Activated CD4-positive, CD25-positive, alpha-beta regulatory T cell treated with anti-CD3 and anti-CD28 coated beads, Interleukin-2, amount 50 U/mL, for 72 hours (primary cell): ENCODE results near the gene GRXCR1.

Experiments used
- DNase-seq: peaks from one replicate; pipeline ENCODE4 v3.0.0; 2021

The GRXCR1 gene

DNA sequence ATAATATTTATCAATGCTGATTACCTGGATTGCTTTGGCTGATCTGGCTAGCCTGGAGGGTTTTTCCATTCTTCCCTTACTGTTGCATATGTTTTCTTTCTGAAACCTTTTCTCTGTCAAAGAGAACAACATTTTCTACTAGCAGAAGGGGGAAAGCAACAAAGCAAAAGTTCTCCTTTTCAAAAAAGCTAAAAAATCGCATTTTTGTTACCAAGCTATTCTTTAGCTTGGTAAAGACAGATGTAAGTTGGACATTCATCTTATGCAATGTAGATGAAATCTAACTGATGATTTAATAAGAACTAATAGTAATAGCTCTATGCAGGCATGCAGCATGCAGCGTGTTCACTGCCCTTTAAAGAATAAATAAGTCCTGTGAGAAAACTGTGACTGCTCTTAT is at the start of gene GRXCR1:
Gene GRXCR1, plus strand, starts transcription at position 301 of the 400 bp plus-strand sequence. CDS start 554 bp downstream, outside the sequence.
- DNase-seq, result no peak

- DNase-seq, result no peak
Measured at GRCh38 chr4:42843694-42844093, 48.8 kb upstream of the GRXCR1 start.

DNA sequence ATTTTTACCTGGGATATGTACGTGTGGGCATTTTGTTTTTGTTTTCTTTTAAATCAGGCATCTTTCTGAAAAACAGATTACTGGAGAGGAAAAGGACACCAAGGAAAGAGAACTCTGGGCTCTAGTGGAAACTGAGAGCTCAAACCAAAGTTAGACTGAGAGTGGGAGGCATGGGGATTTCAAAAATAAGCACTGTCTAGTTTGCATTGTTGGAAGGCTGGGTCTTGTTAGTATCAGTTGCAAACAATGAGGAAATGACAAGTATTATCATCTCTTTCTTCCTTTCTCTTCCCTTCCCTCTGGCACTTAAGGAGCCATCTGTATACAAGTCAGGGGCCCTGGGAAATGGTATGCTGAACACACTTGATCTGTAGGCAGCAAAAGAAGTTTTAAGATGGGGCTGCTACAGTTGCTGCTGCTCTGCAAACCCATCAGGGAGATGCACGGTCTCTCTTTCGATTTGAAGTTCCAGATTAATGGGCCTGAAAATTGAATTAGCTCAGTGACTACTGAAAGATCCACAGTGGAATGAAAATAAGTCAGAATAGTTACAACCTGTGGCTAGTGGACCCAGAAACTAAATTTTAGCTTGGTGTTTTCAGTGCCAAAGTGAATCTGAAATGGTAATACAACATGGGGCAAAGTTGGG is 48.0 kb upstream of the GRXCR1 start:
- no peak for DNase-seq

- no peak for DNase-seq
Measured at GRCh38 chr4:42845586-42845985, 46.9 kb upstream of the GRXCR1 start.

DNA sequence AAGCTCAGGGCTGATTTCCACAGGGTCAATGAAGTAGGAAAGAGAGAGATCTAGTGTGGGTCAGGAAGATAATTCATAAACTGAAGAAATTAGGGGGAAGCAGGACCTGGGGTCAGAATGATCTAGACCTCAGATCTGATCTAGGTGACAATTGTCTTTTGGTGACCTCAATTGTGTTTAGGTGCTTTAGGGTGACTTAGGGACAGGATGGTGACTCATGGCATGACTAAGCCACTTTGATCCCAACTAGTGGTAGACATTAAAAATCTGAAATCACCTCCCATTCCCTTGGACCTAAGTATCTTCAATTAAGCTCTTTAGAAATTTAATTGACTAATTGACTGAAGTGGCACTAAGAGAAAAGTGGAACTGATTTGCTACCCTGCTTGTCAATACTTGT is 36.7 kb upstream of the GRXCR1 start:
- DNase-seq, result no peak

DNA sequence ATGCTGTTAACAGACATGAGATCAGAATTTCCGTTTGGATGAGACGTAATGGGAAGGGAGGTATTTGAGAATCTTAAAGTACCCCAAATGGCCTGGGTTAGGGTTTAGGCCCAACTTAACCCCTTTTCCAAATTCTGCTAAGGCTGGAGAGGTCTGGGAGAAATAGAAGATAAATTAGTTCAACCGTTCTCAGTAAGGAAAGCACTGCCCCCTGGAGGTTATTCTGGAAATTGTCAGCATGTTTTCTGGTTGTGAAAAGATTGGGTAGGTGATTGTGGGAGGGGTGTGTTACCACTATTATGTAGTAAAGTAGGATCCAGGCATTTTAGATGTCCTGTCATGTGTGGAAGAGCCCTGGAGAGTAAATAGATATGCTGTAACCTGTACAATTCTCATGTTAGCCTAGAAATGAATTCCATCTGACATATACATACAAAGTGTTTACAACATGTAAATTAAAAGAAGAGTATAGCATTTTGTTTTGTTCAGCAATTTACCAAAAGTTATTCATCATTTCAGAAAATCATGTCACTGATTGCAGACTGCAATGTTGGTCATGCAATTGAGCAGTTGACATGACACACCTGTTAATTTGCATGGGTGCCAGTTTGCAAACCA is 26.8 kb upstream of the GRXCR1 start:
- no peak for DNase-seq

DNA sequence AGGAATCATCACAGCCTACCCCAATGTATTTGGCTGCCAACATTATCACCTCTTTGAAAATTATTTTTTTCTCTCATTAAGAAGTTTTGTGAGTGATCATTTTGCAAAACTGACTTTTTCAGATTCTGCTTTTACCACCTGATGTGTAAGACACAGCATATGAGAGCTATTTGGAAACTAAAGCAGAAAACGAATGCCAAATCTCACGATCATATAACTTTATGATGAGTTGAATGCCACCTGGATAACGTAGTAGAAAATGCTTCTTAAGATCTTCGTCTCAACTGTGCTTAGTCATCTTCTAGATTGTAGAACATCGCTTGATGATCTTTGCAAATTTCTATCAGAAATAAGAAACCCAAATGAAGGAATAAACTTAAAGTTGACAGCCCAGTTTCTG is 21.3 kb upstream of the GRXCR1 start:
- DNase-seq, result no peak

DNA sequence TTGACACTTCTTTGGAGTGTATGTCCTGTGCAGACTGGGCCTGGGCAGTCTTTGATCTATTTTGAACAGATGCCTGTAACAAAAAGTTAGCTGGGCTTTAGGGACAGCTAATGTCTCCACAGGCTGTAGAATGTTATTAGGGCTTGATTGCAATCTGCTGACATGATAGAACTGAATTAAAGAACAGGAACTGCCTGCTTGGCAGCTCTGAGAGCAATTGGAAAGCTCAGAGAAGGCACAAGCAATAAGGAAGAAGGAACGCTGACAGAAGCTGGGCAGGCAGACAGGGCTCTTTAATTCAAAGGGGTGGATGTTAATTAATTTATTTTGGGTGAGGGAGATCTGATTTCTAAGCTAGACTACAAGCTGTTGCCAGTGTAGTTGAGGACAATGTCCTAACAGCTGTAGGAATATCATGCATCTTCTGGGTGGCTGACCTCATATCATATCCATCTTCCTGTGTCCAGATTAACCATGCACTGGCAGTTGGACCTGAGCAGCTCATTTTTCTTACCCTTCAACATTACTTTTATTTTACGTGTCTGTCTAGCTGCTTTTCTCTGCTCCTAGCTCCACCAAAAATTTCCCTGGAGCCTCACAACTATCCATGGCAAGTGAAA is 20.7 kb upstream of the GRXCR1 start:
- no peak for DNase-seq

DNA sequence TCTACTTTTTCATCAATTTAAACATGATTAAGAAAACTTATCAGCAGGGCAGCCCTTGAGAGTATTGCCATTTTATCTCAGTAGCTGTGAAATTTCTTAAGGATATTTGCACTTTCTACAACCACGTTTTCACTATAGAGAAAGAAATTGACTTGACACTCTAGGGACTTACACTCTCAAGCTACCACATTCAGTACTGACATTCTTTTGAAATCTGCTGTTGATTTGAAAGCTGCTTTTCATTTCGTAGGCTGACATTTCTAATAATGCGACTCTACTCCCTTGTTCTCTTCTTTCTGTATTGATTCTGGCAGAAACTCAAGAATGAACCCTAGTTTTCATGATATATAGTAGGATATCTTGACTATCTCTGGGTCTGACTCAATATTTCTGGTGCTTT is 13.7 kb upstream of the GRXCR1 start:
- no peak for DNase-seq

DNA sequence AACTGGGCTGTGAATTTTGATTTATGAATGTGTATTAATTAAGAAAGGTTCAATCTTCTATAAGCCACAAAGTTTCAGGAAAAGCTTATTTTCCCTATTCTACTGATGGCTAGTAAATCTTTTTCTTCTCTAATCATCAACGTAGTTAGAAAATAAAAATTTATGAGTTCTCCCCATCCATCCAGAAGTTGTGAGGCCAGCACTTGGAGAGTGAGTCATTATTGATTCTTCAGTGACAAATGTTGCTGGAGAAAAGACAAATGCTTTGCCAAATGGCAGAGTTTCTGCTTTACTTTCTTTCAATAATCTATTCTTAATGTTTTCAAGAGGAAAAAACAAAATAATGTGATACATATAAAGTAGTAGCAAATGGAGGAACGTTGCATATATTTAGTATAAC is 11.3 kb upstream of the GRXCR1 start:
- no peak for DNase-seq

GRCh38 chr4:42891644-42892043 is 869 bp upstream of the GRXCR1 start:
- no peak for DNase-seq

- no peak for DNase-seq
Measured at GRCh38 chr4:42895452-42895851, 2.9 kb downstream of the GRXCR1 start.

DNA sequence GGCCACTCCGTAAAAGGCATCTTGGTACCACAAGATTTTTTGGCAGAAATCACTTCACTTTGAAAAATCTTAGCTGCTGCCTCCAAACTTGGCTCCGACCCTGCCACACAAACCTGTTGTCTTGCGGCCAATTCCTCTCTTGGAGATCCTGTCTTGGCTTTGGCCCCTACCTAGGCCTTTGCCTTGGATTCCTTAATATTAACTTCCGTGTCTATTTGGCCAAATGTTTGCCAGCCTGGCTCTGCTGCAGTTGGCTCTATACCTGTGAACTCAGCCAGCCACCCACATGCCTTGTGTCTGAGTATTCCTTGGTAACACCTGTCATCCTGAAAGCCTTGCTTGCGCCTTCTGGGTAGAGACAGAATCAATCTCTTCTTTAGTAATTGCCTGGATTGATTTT is 12.5 kb downstream of the GRXCR1 start:
- no peak for DNase-seq

DNA sequence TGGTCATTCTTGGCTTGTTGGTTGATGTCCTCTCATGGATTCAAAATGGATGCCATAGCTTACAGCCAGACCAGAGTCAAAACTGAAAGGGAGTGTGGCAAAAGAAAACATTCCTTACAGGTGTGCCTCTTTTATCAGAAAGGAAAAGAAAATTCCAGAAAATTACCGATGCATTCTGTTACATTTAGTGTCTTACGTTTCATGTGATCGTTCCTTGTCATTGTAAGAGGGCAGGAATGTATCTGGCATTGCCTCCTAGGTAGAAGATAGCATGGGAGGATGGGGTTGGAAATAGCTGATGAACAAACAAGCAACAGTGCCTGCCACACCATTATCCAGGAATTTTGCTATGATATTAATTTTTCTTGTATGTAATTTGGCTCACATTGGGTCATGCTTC is 13.1 kb downstream of the GRXCR1 start:
- DNase-seq, result no peak

GRCh38 chr4:42906341-42906740 is 13.8 kb downstream of the GRXCR1 start:
- DNase-seq, result no peak

GRCh38 chr4:42906891-42907759 is 14.6 kb downstream of the GRXCR1 start:
- no peak for DNase-seq

GRCh38 chr4:42910459-42910858 is 17.9 kb downstream of the GRXCR1 start:
- DNase-seq, result no peak

GRCh38 chr4:42914937-42915336 is 22.4 kb downstream of the GRXCR1 start:
- DNase-seq, result no peak

DNA sequence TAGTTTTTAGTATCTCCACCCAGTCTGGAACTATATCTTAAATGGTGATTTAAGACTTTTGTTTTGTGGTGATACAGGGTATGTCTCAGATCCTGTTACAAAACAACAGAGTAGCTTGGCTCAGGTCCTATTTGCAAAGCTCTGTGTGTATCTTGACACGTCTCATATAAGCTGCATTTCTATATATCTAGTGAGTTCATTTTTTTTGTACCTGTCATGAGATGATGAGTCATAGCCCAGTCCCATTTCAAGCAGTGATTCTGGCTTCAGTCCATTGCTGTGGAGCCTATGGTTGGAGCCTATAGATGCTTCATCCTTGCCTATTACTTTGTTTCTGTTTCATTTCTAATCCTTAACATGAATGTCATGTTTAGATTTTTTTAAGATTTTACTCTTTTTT is 23.0 kb downstream of the GRXCR1 start:
- DNase-seq, result no peak

- no peak for DNase-seq
Measured at GRCh38 chr4:42917296-42917695, 24.8 kb downstream of the GRXCR1 start.

DNA sequence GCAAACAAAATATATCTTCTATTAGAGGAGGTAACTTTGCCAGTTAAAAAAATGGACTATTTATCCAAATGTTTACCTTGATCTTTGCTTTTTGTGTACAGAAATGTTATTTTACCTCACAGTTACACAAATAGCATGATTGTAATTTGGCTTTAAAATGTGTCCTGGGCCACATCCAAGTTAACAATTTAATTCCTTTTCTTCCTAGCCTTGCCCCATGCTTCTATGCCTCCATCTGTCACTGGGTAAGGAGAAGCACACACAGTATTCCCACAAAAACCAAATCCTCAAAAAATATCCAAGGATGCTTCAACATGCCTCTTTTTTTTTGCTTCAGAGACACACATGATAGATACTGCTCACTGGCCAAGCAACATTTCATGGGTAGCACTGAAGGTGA is 30.9 kb downstream of the GRXCR1 start:
- no peak for DNase-seq

DNA sequence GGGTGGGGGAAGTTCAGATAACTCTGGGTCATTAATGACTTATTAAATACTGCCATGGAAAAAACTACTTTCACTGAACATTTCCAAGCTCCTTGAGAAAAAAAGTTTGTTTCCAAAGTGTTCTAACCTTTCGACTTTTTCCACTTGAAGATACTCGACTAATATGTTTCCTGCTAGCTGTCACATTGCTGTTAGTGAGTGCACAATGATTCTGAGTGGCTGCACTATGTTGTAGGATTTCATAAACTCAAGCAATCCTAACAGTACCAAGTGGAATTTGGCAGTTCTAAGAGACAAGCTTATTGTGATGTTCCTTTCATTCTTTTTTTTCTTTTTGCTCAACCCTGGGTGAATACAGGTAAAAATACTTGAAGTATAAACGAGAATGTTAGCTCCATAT is 33.4 kb downstream of the GRXCR1 start:
- DNase-seq, result no peak

DNA sequence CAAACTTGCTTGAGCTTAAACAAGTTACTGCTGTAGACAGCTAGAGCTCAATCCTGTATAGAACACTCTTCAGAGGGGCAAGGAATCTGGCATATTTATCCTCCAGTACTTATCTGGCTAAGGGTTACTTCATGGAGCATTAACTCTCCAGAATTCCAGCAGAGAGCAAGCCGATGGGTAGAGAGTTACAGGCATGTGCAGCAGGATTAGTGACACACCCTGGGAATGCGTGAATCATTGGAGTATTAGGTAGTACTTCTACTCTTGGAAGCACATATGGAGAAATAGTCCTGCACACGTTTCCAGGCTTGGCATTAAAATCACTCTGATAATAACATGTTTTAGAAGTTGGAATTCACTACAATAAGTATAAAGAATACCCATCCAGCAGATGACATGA is 35.4 kb downstream of the GRXCR1 start:
- DNase-seq, result no peak

DNA sequence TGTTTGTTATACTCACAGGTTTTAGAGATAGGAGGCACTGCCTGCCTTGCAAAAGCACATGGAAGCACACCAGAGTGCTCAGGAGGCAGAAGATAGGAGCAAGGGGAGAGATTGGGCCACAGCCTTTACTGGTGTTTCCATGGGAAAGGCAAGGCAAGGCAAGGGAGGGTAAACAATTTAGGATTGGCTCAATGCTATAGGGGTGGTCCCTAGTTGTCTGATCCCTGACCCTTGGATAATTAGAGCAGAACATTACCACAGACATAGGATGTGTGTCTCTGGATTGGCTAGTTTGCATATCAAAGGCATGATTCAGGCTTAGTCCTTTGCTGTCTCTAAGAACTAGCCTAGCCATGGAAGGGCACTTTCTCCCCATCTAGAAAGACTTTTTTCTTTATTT is 36.1 kb downstream of the GRXCR1 start:
- DNase-seq, result no peak
